OCI-LY3 (cell line): Measurements from ENCODE around the gene RUNX2.

Experiments used
- EZH2phosphoT487 ChIP-seq: fragments of 200-600 bp; shearing (Covaris generic); IDR thresholded peaks from 2 replicates; pipeline ENCODE4 v1.6.1; 2018; ENCODE audit warnings: antibody characterized with exemption, mixed run types, low read depth
- TF ChIP-seq, protein P1 (sequence below): fragments of 200-600, 300-600 bp; sonication (generic); IDR thresholded peaks from 2 replicates; pipeline ENCODE4 v1.5.1; 2014; ENCODE audit warnings: antibody characterized with exemption, low read length, low read depth

GRCh38 chr6:45532721-45533210, 204.6 kb downstream of the RUNX2 start:
- TF ChIP-seq, protein P1, sequence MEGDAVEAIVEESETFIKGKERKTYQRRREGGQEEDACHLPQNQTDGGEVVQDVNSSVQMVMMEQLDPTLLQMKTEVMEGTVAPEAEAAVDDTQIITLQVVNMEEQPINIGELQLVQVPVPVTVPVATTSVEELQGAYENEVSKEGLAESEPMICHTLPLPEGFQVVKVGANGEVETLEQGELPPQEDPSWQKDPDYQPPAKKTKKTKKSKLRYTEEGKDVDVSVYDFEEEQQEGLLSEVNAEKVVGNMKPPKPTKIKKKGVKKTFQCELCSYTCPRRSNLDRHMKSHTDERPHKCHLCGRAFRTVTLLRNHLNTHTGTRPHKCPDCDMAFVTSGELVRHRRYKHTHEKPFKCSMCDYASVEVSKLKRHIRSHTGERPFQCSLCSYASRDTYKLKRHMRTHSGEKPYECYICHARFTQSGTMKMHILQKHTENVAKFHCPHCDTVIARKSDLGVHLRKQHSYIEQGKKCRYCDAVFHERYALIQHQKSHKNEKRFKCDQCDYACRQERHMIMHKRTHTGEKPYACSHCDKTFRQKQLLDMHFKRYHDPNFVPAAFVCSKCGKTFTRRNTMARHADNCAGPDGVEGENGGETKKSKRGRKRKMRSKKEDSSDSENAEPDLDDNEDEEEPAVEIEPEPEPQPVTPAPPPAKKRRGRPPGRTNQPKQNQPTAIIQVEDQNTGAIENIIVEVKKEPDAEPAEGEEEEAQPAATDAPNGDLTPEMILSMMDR = no peak
- no peak for TF ChIP-seq EZH2phosphoT487
